Glutamatergic neuron (in vitro differentiated cells): ENCODE data around the gene SPIRE2. TPM values are rescaled to one million over a fixed set of nuclear protein-coding genes. Genes with fewer than 3 reads are reported as not detected.
"Not testable (repeated sequence)": the region's sequence is repeated elsewhere in the genome, so short reads cannot be mapped to it uniquely, and the experiment has no call there.

Source experiments
- DNase-seq: peaks from one replicate; pipeline ENCODE4 v3.0.0; 2022
- H3K27ac Mint-ChIP-seq: one replicate; pipeline ENCODE4 v1.8.0; 2020; ENCODE audit warnings: mild to moderate bottlenecking, mixed read lengths, inconsistent platforms; ENCODE audit not compliant: unreplicated experiment
- H3K27me3 Mint-ChIP-seq: one replicate; pipeline ENCODE4 v1.8.0; 2020; ENCODE audit warnings: mild to moderate bottlenecking, moderate library complexity, mixed read lengths, inconsistent platforms; ENCODE audit not compliant: unreplicated experiment
- H3K36me3 Mint-ChIP-seq: one replicate; pipeline ENCODE4 v1.8.0; 2020; ENCODE audit warnings: mild to moderate bottlenecking, mixed read lengths, inconsistent platforms; ENCODE audit not compliant: unreplicated experiment
- H3K4me1 Mint-ChIP-seq: one replicate; pipeline ENCODE4 v1.8.0; 2020; ENCODE audit warnings: mild to moderate bottlenecking, low read depth, mixed read lengths, inconsistent platforms; ENCODE audit not compliant: unreplicated experiment
- H3K4me3 Mint-ChIP-seq: one replicate; pipeline ENCODE4 v1.8.0; 2020; ENCODE audit warnings: mild to moderate bottlenecking, mixed read lengths, inconsistent platforms; ENCODE audit not compliant: unreplicated experiment
- H3K9me3 Mint-ChIP-seq: one replicate; pipeline ENCODE4 v1.8.0; 2020; ENCODE audit warnings: mild to moderate bottlenecking, moderate library complexity, mixed read lengths, inconsistent platforms; ENCODE audit not compliant: unreplicated experiment
- CTCF ChIP-seq: fragments of 200-600 bp; sonication (generic); IDR thresholded peaks from one replicate; pipeline ENCODE4 v1.5.0; 2021; ENCODE audit not compliant: partially characterized antibody, unreplicated experiment
- total RNA-seq: library from RNA; stranded (reverse); fragmentation: NEBNext Ultra II Directional; extraction: Animal tissue kit (Norgen Biotek cat#: 25700); gene quantifications from one replicate; pipeline ENCODE4 v1.2.1, GENCODE V29; 2021; ENCODE audit not compliant: unreplicated experiment

Gene SPIRE2
- total RNA-seq, 1 donor from 2014 or later, result 39.2 TPM

DNA sequence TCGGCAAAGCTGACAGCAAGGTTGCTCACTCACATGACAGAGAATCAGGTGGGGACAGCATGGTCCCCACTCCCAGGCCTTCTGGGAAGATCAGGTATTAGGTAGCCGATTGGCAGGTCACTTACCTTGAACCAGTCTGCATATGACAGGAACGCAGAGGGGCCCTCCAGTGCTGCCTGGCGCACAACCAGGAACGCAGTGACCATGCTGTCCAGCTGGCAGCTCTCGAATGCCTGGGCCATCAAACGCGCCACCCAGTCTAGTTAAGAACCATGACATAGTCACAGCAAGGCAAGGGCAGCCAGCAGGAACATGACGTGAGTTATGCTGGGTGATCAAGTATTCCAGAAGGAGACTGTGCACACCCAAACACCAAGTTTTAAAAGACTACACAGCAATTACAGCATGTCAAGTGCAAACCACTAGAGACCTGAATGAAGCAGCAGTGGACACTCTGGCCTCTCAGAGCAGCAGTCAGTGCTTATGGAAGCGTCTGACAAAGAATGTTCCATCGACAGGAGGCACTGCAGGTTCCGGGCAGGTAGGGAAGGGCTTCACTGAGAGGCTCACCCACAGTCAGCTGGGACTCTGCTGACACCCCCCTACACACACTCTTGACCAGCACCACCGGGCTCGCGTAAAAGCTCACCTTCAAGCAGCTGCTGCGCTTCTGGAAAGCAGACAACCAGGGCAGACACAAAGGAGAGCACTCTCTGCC lies 36.8 kb upstream of the SPIRE2 start:
- H3K4me3 Mint-ChIP-seq, result no peak overlapping the region
- peaks cover 3% of the 10 kb centered on the region for H3K9me3 Mint-ChIP-seq
- H3K27me3 Mint-ChIP-seq, result no peaks in the 10 kb centered on the region
- H3K36me3 Mint-ChIP-seq, result no peaks in the 10 kb centered on the region
- no peak overlapping the region for H3K27ac Mint-ChIP-seq
- peaks cover 3% of the 10 kb centered on the region for H3K4me1 Mint-ChIP-seq
- no peak for TF ChIP-seq CTCF
- DNase-seq, result no peak

GRCh38 chr16:89793092-89793491 lies 35.2 kb upstream of the SPIRE2 start:
- H3K27ac Mint-ChIP-seq, result not testable (repeated sequence)

DNA sequence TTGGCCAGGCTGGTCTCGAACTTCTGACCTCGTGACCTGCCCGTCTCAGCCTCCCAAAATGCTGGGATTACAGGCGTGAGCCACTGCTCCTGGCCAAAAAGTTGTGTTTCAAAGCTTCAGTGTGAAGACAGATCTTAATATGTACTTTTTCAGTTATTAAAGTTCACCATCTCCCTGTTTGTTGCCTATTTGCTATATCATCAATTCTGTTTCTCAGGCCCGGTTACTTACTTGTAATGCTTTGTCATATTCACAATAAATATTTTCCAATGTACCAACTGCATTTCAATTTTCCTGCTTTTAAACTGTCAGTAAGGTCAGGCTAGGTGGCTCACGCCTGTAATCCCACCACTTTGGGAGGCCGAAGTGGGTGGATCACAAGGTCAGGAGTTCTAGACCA lies 34.3 kb upstream of the SPIRE2 start:
- H3K36me3 Mint-ChIP-seq, result no peaks in the 10 kb centered on the region
- H3K4me1 Mint-ChIP-seq, result peaks cover 13% of the 10 kb centered on the region
- H3K27ac Mint-ChIP-seq, result no peak overlapping the region
- peaks cover 1% of the 10 kb centered on the region for H3K9me3 Mint-ChIP-seq
- no peak for TF ChIP-seq CTCF
- peaks cover under 1% of the 10 kb centered on the region for H3K27me3 Mint-ChIP-seq
- no peak for DNase-seq
- no peak overlapping the region for H3K4me3 Mint-ChIP-seq

More at GRCh38 chr16:89793092-89793491, 35.2 kb upstream of the SPIRE2 start:
- H3K27me3 Mint-ChIP-seq, H3K4me3 Mint-ChIP-seq, H3K4me1 Mint-ChIP-seq, H3K36me3 Mint-ChIP-seq, H3K9me3 Mint-ChIP-seq: not testable (repeated sequence)
- peak; percentile 69 for DNase-seq
- peak; percentile 70 for TF ChIP-seq CTCF

DNA sequence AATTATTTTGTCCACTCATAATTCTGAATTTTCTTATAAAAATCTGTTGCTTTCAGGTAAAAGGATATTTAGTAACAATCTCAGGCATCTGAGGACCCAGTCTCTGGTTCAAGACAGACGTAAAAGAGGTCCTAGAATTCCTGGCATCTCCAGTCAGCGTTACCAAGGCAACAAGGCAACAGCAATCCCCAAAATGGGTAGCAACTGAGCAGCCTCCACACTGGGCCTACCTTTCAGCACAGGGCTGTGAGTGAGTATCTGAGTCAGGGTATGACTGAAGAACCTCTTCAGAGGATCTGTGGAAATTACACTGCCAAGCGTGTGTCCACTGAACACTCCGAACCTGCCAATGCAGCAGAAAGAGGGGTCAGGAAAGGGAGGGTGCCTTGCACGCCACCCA lies 32.6 kb upstream of the SPIRE2 start:
- Mint-ChIP-seq H3K27ac (no peak overlapping the region), H3K4me3 (no peak overlapping the region), H3K9me3 (peaks cover 4% of the 10 kb centered on the region), H3K36me3 (no peaks in the 10 kb centered on the region), H3K4me1 (peaks cover 18% of the 10 kb centered on the region), H3K27me3 (peaks cover 4% of the 10 kb centered on the region)
- no peak for DNase-seq
- no peak for TF ChIP-seq CTCF

DNA sequence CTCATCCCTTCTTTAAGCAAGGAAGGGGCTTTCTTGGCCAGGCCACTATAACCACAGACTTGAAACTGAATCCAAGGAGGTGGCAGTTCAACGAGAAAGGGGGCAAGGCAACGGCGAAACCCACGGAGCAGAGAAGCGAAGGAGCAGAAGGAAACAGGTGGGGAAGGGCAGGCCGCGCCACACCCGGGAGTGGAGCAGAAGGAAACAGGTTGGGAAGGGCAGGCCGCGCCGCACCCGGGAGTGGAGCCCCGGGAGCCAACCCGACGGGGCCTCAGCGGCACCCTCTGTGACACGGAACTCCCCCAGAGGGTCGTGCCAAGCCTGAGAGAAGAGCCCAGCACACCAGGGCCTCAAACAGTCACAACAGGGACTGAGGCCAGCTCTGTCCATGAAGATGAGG lies 32.2 kb upstream of the SPIRE2 start:
- no peak for DNase-seq
- no peak overlapping the region for H3K27ac Mint-ChIP-seq
- H3K4me3 Mint-ChIP-seq, result no peak overlapping the region
- H3K27me3 Mint-ChIP-seq, result peaks cover 4% of the 10 kb centered on the region
- H3K9me3 Mint-ChIP-seq, result peaks cover 4% of the 10 kb centered on the region
- H3K4me1 Mint-ChIP-seq, result peaks cover 18% of the 10 kb centered on the region
- H3K36me3 Mint-ChIP-seq, result no peaks in the 10 kb centered on the region
- TF ChIP-seq CTCF, result no peak
